SKM-1 treated with dmso at 0.1 percent for 144 hours (cell line): ENCODE results near the gene ZNF286A.
"Not testable (repeated sequence)": the region's sequence is repeated elsewhere in the genome, so short reads cannot be mapped to it uniquely, and the experiment has no call there.

ENCODE experiments used
- DNase-seq: peaks from one replicate; lab custom pipeline; 2025; ENCODE audit not compliant: unreplicated experiment; lab: John Stamatoyannopoulos, UW

Gene ZNF286A

GRCh38 chr17:15768865-15769533 is 69.4 kb downstream of the ZNF286A start:
- not testable (repeated sequence) for DNase-seq
